ENCODE measurements around the gene CAMTA1. TPM values are rescaled to one million over a fixed set of nuclear protein-coding genes. Genes with fewer than 3 reads are reported as not detected.

Gene CAMTA1
- polyA plus RNA-seq, 1 of the 3 experiments (the other 2 are of a cell fraction) = 63.1 TPM

DNA sequence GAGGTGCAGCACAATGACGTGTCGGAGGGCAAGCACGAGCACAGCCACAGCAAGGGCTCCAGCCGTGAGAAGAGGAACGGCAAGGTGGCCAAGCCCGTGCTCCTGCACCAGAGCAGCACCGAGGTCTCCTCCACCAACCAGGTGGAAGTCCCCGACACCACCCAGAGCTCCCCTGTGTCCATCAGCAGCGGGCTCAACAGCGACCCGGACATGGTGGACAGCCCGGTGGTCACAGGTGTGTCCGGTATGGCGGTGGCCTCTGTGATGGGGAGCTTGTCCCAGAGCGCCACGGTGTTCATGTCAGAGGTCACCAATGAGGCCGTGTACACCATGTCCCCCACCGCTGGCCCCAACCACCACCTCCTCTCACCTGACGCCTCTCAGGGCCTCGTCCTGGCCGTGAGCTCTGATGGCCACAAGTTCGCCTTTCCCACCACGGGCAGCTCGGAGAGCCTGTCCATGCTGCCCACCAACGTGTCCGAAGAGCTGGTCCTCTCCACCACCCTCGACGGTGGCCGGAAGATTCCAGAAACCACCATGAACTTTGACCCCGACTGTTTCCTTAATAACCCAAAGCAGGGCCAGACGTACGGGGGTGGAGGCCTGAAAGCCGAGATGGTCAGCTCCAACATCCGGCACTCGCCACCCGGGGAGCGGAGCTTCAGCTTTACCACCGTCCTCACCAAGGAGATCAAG, 878.3 kb downstream of the CAMTA1 start:
- CTCF ChIA-PET = interaction anchor here (0.8 to 22.6 kb wide), 5 partner anchors 16 to 620 kb away, joined by 3 to 739 read pairs (median 9); partner anchors contain the start of gene VAMP3

More for the DNA sequence above, 878.3 kb downstream of the CAMTA1 start:
- no peak for DNase-seq
- H3F3A ChIP-seq (replicated peaks; ENCODE audit: insufficient read depth) = no peaks in the 10 kb centered on the region
- peaks cover 5 to 21% of the 10 kb centered on the region in 2 experiments; a peak in 2 of 4 replicates for H3K4me1 ChIP-seq (ENCODE audit: control insufficient read depth in 1 of 2, insufficient read depth in 2 of 2, low read depth in 1 of 2, low read length in 1 of 2)
- H3K9me3 ChIP-seq = no peaks in the 10 kb centered on the region
- H3K79me2 ChIP-seq (ENCODE audit: insufficient read depth) = no peaks in the 10 kb centered on the region
- no peak overlapping the region for H2AFZ ChIP-seq (ENCODE audit: low read depth)
- H3K9ac ChIP-seq = no peak overlapping the region
- no peaks in the 10 kb centered on the region for H4K20me1 ChIP-seq (ENCODE audit: insufficient read depth)
- no peaks in the 10 kb centered on the region for H3K9me2 ChIP-seq
- POLR2A ChIA-PET = no interaction called here
- no peak overlapping the region for H3K4me3 ChIP-seq (ENCODE audit: low read depth in 2 of 2, low read length in 1 of 2)
- H3K27ac ChIP-seq (ENCODE audit: low read depth in 2 of 2, low read length in 1 of 2) = no peak overlapping the region
- H3K36me3 ChIP-seq (replicated peaks in 1 of 2; ENCODE audit: control insufficient read depth in 1 of 2, insufficient read depth in 2 of 2, low read length in 1 of 2) = no peaks in the 10 kb centered on the region
- TF ChIP-seq SIN3A (IDR thresholded peaks at IDR 0.05; ENCODE audit: borderline replicate concordance, low read depth, low read length) = no peak
- TF ChIP-seq CHD2 (IDR thresholded peaks at IDR 0.05; ENCODE audit: low read length, partially characterized antibody) = no peak
- TF ChIP-seq FOXJ3 (CRISPR knock-in tag; IDR thresholded peaks at IDR 0.05) = no peak
- TF ChIP-seq NRF1 (IDR thresholded peaks at IDR 0.05; ENCODE audit: low read depth, low read length) = no peak
- TF ChIP-seq SMC3 (IDR thresholded peaks at IDR 0.05; ENCODE audit: low read depth, low read length) = no peak
- TF ChIP-seq EP300 (IDR thresholded peaks at IDR 0.05; ENCODE audit: borderline replicate concordance in 1 of 2, low read depth in 1 of 2, low read length in 1 of 2) = no peak
- TF ChIP-seq EZH2phosphoT487 (IDR thresholded peaks at IDR 0.05; ENCODE audit: borderline replicate concordance, low read depth) = no peak
- no peak for TF ChIP-seq FOSL2 (IDR thresholded peaks at IDR 0.05; ENCODE audit: borderline replicate concordance, low read depth)
- TF ChIP-seq, protein P1, sequence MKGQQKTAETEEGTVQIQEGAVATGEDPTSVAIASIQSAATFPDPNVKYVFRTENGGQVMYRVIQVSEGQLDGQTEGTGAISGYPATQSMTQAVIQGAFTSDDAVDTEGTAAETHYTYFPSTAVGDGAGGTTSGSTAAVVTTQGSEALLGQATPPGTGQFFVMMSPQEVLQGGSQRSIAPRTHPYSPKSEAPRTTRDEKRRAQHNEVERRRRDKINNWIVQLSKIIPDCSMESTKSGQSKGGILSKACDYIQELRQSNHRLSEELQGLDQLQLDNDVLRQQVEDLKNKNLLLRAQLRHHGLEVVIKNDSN (IDR thresholded peaks at IDR 0.05; ENCODE audit: borderline replicate concordance, low read depth) = no peak
- TF ChIP-seq, protein P2, sequence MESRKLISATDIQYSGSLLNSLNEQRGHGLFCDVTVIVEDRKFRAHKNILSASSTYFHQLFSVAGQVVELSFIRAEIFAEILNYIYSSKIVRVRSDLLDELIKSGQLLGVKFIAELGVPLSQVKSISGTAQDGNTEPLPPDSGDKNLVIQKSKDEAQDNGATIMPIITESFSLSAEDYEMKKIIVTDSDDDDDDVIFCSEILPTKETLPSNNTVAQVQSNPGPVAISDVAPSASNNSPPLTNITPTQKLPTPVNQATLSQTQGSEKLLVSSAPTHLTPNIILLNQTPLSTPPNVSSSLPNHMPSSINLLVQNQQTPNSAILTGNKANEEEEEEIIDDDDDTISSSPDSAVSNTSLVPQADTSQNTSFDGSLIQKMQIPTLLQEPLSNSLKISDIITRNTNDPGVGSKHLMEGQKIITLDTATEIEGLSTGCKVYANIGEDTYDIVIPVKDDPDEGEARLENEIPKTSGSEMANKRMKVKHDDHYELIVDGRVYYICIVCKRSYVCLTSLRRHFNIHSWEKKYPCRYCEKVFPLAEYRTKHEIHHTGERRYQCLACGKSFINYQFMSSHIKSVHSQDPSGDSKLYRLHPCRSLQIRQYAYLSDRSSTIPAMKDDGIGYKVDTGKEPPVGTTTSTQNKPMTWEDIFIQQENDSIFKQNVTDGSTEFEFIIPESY (IDR thresholded peaks at IDR 0.05; ENCODE audit: borderline replicate concordance, low read depth) = no peak
- no peak for TF ChIP-seq YY1 (IDR thresholded peaks at IDR 0.05; ENCODE audit: low read depth)
- no peak for TF ChIP-seq TEAD4 (IDR thresholded peaks at IDR 0.05; ENCODE audit: borderline replicate concordance, insufficient read depth)
- no peak for TF ChIP-seq PBX3 (IDR thresholded peaks at IDR 0.05)
- TF ChIP-seq POLR2AphosphoS5 (IDR thresholded peaks at IDR 0.05; ENCODE audit: low read depth, low read length) = no peak
- WGBS (ENCODE audit: low lambda C conversion rate) = 49% methylated on average over 6 of the region's 38 CpGs
- H3K4me2 ChIP-seq = no peak overlapping the region
- no peaks in the 10 kb centered on the region for H3K27me3 ChIP-seq (ENCODE audit: insufficient read depth)
